A549 (cell line): ENCODE results near the gene GPR15. TPM values are rescaled to one million over a fixed set of nuclear protein-coding genes. Genes with fewer than 3 reads are reported as not detected.

Source experiments
- ATAC-seq, 2 experiments: fragments of 200-7000 bp in 1 of 2; fragments of >200 bp in 1 of 2; cut with Nextera tagmentation in 1 of 2; cut with Tn5 transposase in 1 of 2; 3 replicates each; pipeline versions ENCODE4 v1.8.0 to v1.9.1; 2018 to 2020; ENCODE audit warnings: mild to moderate bottlenecking in 1 of 2, moderate library complexity in 1 of 2
- CTCF ChIA-PET: fragments of 300-600 bp; sonication (Branson Sonifier 250); formaldehyde crosslinking; extraction: SDS; loops from one replicate; lab custom pipeline; 2021; ENCODE audit warnings: antibody characterized with exemption, inconsistent platforms; lab: Yijun Ruan, JAX
- POLR2A ChIA-PET: fragments of 350-600 bp; formaldehyde crosslinking; extraction: SDS; loops from one replicate; lab custom pipeline; 2021; ENCODE audit warnings: antibody characterized with exemption, inconsistent platforms; lab: Yijun Ruan, JAX
- DNase-seq, 2 experiments: peaks; one replicate each; pipeline versions ENCODE4 v3.0.0 to v3.0.0-alpha.2; 2011 to 2016; ENCODE audit warnings: low read depth in 1 of 2, low spot score in 1 of 2
- FAIRE-seq: peaks from 2 replicates; lab custom pipeline; 2011; peaks lifted over from hg19 to GRCh38; lab: Jason Lieb, UNC
- H3K27ac ChIP-seq, 2 experiments: fragments of >200 bp; sonication (Bioruptor Twin); formaldehyde crosslinking; 3 replicates each; pipeline ENCODE4 v1.5.1; 2016 to 2017
- H3K4me1 ChIP-seq: fragments of >200 bp; sonication (Bioruptor Twin); formaldehyde crosslinking; 3 replicates; pipeline ENCODE4 v1.6.1; 2016
- H3K4me2 ChIP-seq: fragments of >200 bp; sonication (Bioruptor Twin); formaldehyde crosslinking; 3 replicates; pipeline ENCODE4 v1.6.1; 2016
- H3K4me3 ChIP-seq: fragments of >200 bp; sonication (Bioruptor Twin); formaldehyde crosslinking; 3 replicates; pipeline ENCODE4 v1.5.1; 2016
- H3K9me3 ChIP-seq: fragments of >200 bp; sonication (Bioruptor Twin); formaldehyde crosslinking; 3 replicates; pipeline ENCODE4 v1.6.1; 2016
- CHD4 ChIP-seq: fragments of 200-600 bp; sonication (generic); IDR thresholded peaks from 2 replicates; pipeline ENCODE4 v1.6.1; 2016; ENCODE audit warnings: antibody characterized with exemption, mild to moderate bottlenecking, borderline replicate concordance
- EHF ChIP-seq: fragments of 250-450 bp; sonication (Bioruptor Pico); IDR thresholded peaks from 2 replicates; pipeline ENCODE4 v1.5.0; 2020; ENCODE audit warnings: mild to moderate bottlenecking
- EHMT2 ChIP-seq: fragments of 200-600 bp; sonication (generic); IDR thresholded peaks from 2 replicates; pipeline ENCODE4 v1.6.1; 2016; ENCODE audit warnings: antibody characterized with exemption, low read depth, mild to moderate bottlenecking, moderate library complexity
- EP300 ChIP-seq, 2 experiments: fragments of >200 bp; sonication (Bioruptor Twin); formaldehyde crosslinking; IDR thresholded peaks; 2 replicates in 1 of 2; 3 replicates in 1 of 2; pipeline ENCODE4 v1.6.1; 2016 to 2017
- HDAC2 ChIP-seq: fragments of 200-600 bp; sonication (generic); IDR thresholded peaks from 2 replicates; pipeline ENCODE4 v1.6.1; 2016
- HEYL ChIP-seq: fragments of 250-450 bp; sonication (Bioruptor Pico); IDR thresholded peaks from 2 replicates; pipeline ENCODE4 v1.8.0; 2021; ENCODE audit warnings: mild to moderate bottlenecking, moderate library complexity
- HOXA7 ChIP-seq: fragments of 250-450 bp; sonication (Bioruptor Pico); IDR thresholded peaks from 2 replicates; pipeline ENCODE4 v1.5.0; 2020; ENCODE audit warnings: mild to moderate bottlenecking, moderate library complexity
- KDM1A ChIP-seq: fragments of 200-600 bp; sonication (generic); IDR thresholded peaks from 2 replicates; pipeline ENCODE4 v1.6.1; 2016; ENCODE audit warnings: low read depth, mild to moderate bottlenecking
- MAZ ChIP-seq: fragments of 150-350 bp; IDR thresholded peaks from 2 replicates; pipeline ENCODE4 v1.6.1; 2014; ENCODE audit warnings: antibody characterized with exemption, low read depth, low read length, borderline replicate concordance
- POLR2A ChIP-seq: IDR thresholded peaks from 2 replicates; pipeline ENCODE4 v1.6.1; 2012; ENCODE audit warnings: mild to moderate bottlenecking, low read length
- POLR2AphosphoS2 ChIP-seq: conservative IDR thresholded peaks from 2 replicates; pipeline ENCODE4 v1.6.1; 2012; ENCODE audit warnings: low read length, improper control_type of control experiment, inconsistent platforms
- RCOR1 ChIP-seq: fragments of 150-350 bp; IDR thresholded peaks from 2 replicates; pipeline ENCODE4 v1.6.1; 2014; ENCODE audit warnings: antibody characterized with exemption, low read length, low read depth
- SMC3 ChIP-seq: fragments of >200 bp; sonication (Bioruptor Twin); formaldehyde crosslinking; IDR thresholded peaks from 3 replicates; pipeline ENCODE4 v1.6.1; 2018; ENCODE audit warnings: inconsistent platforms
- SREBF2 ChIP-seq: fragments of 450-650 bp; IDR thresholded peaks from 2 replicates; pipeline ENCODE4 v1.6.1; 2014; ENCODE audit warnings: mild to moderate bottlenecking, moderate library complexity
- TP53 ChIP-seq: fragments of 250-450 bp; sonication (Bioruptor Pico); IDR thresholded peaks from 2 replicates; pipeline ENCODE4 v1.5.0; 2021; ENCODE audit warnings: mild to moderate bottlenecking, moderate library complexity
- WGBS: methylation state at CpG from one replicate; pipeline ENCODE4 v1.1.6; 2017; ENCODE audit errors: missing lambda C conversion rate; 5-methylcytosine and 5-hydroxymethylcytosine counted together
- polyA plus RNA-seq, 4 experiments: library from polyadenylated mRNA; depleted of rRNA in 3 of 4; stranded (reverse); fragments of >200 nt; fragmentation: RNase III in 1 of 4; extraction: RNeasy Plus Mini Kit Qiagen cat#74134 plus additional on column Dnase treatment in 1 of 4; gene quantifications; 2 replicates in 3 of 4; 3 replicates in 1 of 4; pipeline ENCODE4 v1.2.3, GENCODE V29; 2011 to 2017
- small RNA-seq, 6 experiments: library from RNA; depleted of rRNA; stranded (forward); fragments of <200 nt; gene quantifications; one replicate each; pipeline ENCODE3, GENCODE V24; 2012
- TF ChIP-seq, protein P1 (sequence below): fragments of 450-650 bp; IDR thresholded peaks from 2 replicates; pipeline ENCODE4 v1.6.1; 2014; ENCODE audit warnings: antibody characterized with exemption
- TF ChIP-seq, protein P2 (sequence below): fragments of 250-450 bp; sonication (Bioruptor Pico); IDR thresholded peaks from 2 replicates; pipeline ENCODE4 v1.5.0; 2021; ENCODE audit warnings: mild to moderate bottlenecking, moderate library complexity, borderline replicate concordance

GPR15 gene
- polyA plus RNA-seq, 2 of the 4 experiments (the other 2 are of a cell fraction), result not detected

DNA sequence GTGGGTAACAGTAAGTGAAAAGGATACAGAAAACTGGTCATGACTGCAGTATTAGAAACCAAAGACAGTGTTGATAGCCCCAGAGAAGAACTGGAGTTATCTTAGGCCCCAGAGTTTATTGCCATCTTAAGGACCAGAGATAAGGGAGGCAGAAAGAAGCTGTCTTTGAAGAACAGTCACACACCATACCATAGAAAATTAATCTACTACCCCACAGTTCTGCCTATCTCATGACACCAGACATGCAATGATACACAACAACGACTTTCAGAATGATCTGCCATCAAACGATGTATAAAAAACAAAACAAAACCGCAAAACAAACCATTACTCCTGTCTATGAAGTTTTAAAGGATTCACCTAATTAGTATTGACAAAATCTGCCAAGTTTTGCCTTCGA lies 52.0 kb downstream of the GPR15 start:
- 85% methylated on average over 4 of the region's 4 CpGs for WGBS
- no peak overlapping the region for H3K27ac ChIP-seq
- no peak for FAIRE-seq
- no peaks in the 10 kb centered on the region for H3K9me3 ChIP-seq
- TF ChIP-seq POLR2AphosphoS2, result no peak
- TF ChIP-seq MAZ, result no peak
- no peak for TF ChIP-seq RCOR1
- TF ChIP-seq SREBF2, result no peak
- TF ChIP-seq KDM1A, result no peak
- no peak for TF ChIP-seq EHMT2
- TF ChIP-seq EHF, result no peak
- TF ChIP-seq HOXA7 (CRISPR knock-in tag), result no peak
- TF ChIP-seq, protein P1, sequence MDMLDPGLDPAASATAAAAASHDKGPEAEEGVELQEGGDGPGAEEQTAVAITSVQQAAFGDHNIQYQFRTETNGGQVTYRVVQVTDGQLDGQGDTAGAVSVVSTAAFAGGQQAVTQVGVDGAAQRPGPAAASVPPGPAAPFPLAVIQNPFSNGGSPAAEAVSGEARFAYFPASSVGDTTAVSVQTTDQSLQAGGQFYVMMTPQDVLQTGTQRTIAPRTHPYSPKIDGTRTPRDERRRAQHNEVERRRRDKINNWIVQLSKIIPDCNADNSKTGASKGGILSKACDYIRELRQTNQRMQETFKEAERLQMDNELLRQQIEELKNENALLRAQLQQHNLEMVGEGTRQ, result no peak
- no peak for TF ChIP-seq SMC3
- TF ChIP-seq, protein P2, sequence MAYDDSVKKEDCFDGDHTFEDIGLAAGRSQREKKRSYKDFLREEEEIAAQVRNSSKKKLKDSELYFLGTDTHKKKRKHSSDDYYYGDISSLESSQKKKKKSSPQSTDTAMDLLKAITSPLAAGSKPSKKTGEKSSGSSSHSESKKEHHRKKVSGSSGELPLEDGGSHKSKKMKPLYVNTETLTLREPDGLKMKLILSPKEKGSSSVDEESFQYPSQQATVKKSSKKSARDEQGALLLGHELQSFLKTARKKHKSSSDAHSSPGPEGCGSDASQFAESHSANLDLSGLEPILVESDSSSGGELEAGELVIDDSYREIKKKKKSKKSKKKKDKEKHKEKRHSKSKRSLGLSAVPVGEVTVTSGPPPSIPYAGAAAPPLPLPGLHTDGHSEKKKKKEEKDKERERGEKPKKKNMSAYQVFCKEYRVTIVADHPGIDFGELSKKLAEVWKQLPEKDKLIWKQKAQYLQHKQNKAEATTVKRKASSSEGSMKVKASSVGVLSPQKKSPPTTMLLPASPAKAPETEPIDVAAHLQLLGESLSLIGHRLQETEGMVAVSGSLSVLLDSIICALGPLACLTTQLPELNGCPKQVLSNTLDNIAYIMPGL (CRISPR knock-in tag), result no peak
- TF ChIP-seq EP300 (IDR thresholded peaks at IDR 0.05), result no peak
- TF ChIP-seq CHD4, result no peak
- no peak for TF ChIP-seq HDAC2
- TF ChIP-seq TP53 (CRISPR knock-in tag), result no peak
- TF ChIP-seq HEYL (CRISPR knock-in tag), result no peak
- no peak for TF ChIP-seq POLR2A
- ChIA-PET POLR2A (no interaction called here), CTCF (no interaction called here)
- no peak overlapping the region for H3K4me3 ChIP-seq
- peaks cover 6% of the 10 kb centered on the region; the same call in 2 of the 3 replicates for H3K4me1 ChIP-seq
- no peak overlapping the region for H3K4me2 ChIP-seq
- DNase-seq, result no peak
- ATAC-seq, result no peak

Small RNAs within 50 kb of the gene (small RNA-seq; reads per million reads assigned to genes)
- gene RPL38P4, result 0 reads per million in 6 experiments

Other genes starting within 250 kb of the GPR15 start
- not detected in 2 replicates for gene OR5H2, start 249.5 kb upstream of the GPR15 start, polyA plus RNA-seq (2011; rRNA removed)
- not detected in 3 replicates for gene OR5H2, start 249.5 kb upstream of the GPR15 start, polyA plus RNA-seq (2017; fragmentation: RNase III; extraction: RNeasy Plus Mini Kit Qiagen cat#74134 plus additional on column Dnase treatment)
- not detected in 2 replicates for gene OR5K4, start 178.1 kb upstream of the GPR15 start, polyA plus RNA-seq (2011; rRNA removed)
- gene OR5K4, start 178.1 kb upstream of the GPR15 start, polyA plus RNA-seq (2017; fragmentation: RNase III; extraction: RNeasy Plus Mini Kit Qiagen cat#74134 plus additional on column Dnase treatment), result not detected in 3 replicates
- not detected in 2 replicates for gene OR5K3, start 141.3 kb upstream of the GPR15 start, polyA plus RNA-seq (2011; rRNA removed)
- gene OR5K3, start 141.3 kb upstream of the GPR15 start, polyA plus RNA-seq (2017; fragmentation: RNase III; extraction: RNeasy Plus Mini Kit Qiagen cat#74134 plus additional on column Dnase treatment), result not detected in 3 replicates
- gene OR5K1, start 68.8 kb upstream of the GPR15 start, polyA plus RNA-seq (2011; rRNA removed), result not detected in 2 replicates
- not detected in 3 replicates for gene OR5K1, start 68.8 kb upstream of the GPR15 start, polyA plus RNA-seq (2017; fragmentation: RNase III; extraction: RNeasy Plus Mini Kit Qiagen cat#74134 plus additional on column Dnase treatment)
- gene OR5K2, start 34.3 kb upstream of the GPR15 start, polyA plus RNA-seq (2011; rRNA removed), result not detected in 2 replicates
- not detected in 3 replicates for gene OR5K2, start 34.3 kb upstream of the GPR15 start, polyA plus RNA-seq (2017; fragmentation: RNase III; extraction: RNeasy Plus Mini Kit Qiagen cat#74134 plus additional on column Dnase treatment)
- gene CLDND1, start 9.1 kb upstream of the GPR15 start, polyA plus RNA-seq (2011; rRNA removed), result 150 TPM in 2 replicates
- 45.2 to 50.5 TPM (median 49.0 TPM) in 3 replicates for gene CLDND1, start 9.1 kb upstream of the GPR15 start, polyA plus RNA-seq (2017; fragmentation: RNase III; extraction: RNeasy Plus Mini Kit Qiagen cat#74134 plus additional on column Dnase treatment)
- gene CPOX, start 61.6 kb downstream of the GPR15 start, polyA plus RNA-seq (2011; rRNA removed), result 28.0 and 30.3 TPM in 2 replicates
- 20.8 to 25.7 TPM (median 22.1 TPM) in 3 replicates for gene CPOX, start 61.6 kb downstream of the GPR15 start, polyA plus RNA-seq (2017; fragmentation: RNase III; extraction: RNeasy Plus Mini Kit Qiagen cat#74134 plus additional on column Dnase treatment)
- gene ST3GAL6, start 231.4 kb downstream of the GPR15 start, polyA plus RNA-seq (2011; rRNA removed), result 0.89 and 1.1 TPM in 2 replicates
- gene ST3GAL6, start 231.4 kb downstream of the GPR15 start, polyA plus RNA-seq (2017; fragmentation: RNase III; extraction: RNeasy Plus Mini Kit Qiagen cat#74134 plus additional on column Dnase treatment), result 0.90 to 1.4 TPM (median 0.94 TPM) in 3 replicates